Lower leg skin (tissue), 3 donors: ENCODE results near the gene RCAN2.

Source experiments
- CTCF ChIP-seq, 3 donors: fragments of 450-650 bp; IDR thresholded peaks; one replicate each; pipeline ENCODE4 v1.5.1; 2016; ENCODE audit warnings: antibody characterized with exemption in 3 of 3, mild to moderate bottlenecking in 3 of 3, moderate library complexity in 2 of 3
- POLR2A ChIP-seq, 2 donors: fragments of 450-650 bp; IDR thresholded peaks; one replicate each; pipeline ENCODE4 v1.6.1; 2016 to 2017; ENCODE audit warnings: antibody characterized with exemption in 2 of 2, mild to moderate bottlenecking in 1 of 2, moderate library complexity in 1 of 2

- TF ChIP-seq POLR2A (IDR thresholded peaks at IDR 0.05) (no peak), CTCF (IDR thresholded peaks at IDR 0.05) (no peak)
These were observed 34.3 kb upstream of the RCAN2 start for GRCh38 chr6:46525583-46525982.
